Transverse colon (tissue), 1 donor: Measurements from ENCODE around the gene TMEM31.

Experiments used
- EP300 ChIP-seq: sonication (generic); formaldehyde crosslinking; IDR thresholded peaks from one replicate; pipeline ENCODE4 v1.6.1; 2017; ENCODE audit warnings: antibody characterized with exemption, low read depth
- POLR2A ChIP-seq: fragments of 450-650 bp; IDR thresholded peaks from one replicate; pipeline ENCODE4 v1.6.1; 2016; ENCODE audit warnings: antibody characterized with exemption, mild to moderate bottlenecking, moderate library complexity

DNA sequence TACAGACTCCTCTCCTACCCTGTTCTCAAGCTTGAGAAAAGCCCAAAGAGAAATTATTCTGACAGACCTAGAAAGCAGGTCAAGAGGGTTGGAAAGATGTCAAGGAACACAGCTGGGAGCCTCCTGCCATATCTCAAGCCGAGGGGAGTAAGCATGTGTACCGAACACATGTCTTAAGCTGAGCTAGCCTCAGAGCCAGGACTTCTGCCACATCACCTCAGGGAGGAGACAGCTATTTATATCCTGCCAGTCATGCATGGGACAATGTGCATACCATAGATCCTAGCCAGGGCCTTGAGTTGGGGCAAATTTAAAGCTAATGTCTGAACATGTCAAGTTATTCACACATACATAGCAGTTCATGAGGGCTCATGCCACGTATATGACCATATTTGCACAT lies 11.8 kb downstream of the TMEM31 start:
- TF ChIP-seq POLR2A (no peak), EP300 (no peak)
